Spleen (tissue), 7 donors: ENCODE data around the gene C19orf73.

Source experiments
- POLR2A ChIP-seq, 3 donors: fragments of 450-650 bp; IDR thresholded peaks; one replicate each; pipeline ENCODE4 v1.5.1; 2017; ENCODE audit warnings: antibody characterized with exemption in 3 of 3, mild to moderate bottlenecking in 1 of 3
- TF ChIP-seq, protein P1 (sequence below), 11 experiments: fragments of 200-600 bp in 7 of 11; fragments of 450-650 bp in 4 of 11; sonication (generic) in 4 of 11; IDR thresholded peaks in 8 of 11; conservative IDR thresholded peaks in 3 of 11; 1 replicate in 7 of 11; 2 replicates in 4 of 11; pipeline versions ENCODE4 v1.4.0 to v1.8.0; 2016 to 2021; ENCODE audit warnings: antibody characterized with exemption in 11 of 11, inconsistent platforms in 4 of 11, mild to moderate bottlenecking in 1 of 11
- donor health status: DM: no; HTN: no; CAD: no; lungs with moderate emphysema.
- donor health status: DM: no; HTN: no; CAD: no.
- donor health status: DM: no; HTN: no; CAD: no.

DNA sequence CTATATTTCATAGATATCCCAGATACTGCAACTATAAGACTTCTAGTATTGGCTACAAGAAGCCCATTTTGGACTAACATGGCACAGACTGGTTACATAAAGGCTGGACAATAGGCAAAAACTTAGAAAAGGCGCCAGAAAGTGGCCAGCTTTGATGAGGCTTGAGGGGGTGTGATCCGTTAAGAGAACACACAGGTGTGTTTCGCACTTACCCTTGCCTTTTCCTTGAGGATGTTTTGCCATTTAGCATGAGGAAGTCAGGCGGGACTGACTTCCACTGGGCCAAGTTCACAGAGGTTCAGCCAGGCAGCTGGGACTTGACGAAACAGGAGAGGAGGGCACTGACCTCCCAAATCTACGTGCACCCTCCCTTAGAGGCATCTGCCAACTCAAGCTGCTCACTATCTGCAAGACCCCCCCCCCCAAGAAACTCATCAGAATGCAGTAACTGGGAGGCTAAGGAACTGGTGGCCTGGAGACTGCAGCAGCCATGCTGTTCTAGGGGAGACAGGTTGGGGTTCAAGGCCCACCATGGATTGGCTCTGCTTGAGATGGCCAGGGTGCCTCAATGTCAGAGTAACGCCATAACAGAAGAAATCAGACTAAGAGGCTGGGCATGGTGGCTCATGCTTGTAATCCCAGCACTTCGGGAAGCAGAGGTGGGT lies 9.2 kb downstream of the C19orf73 start:
- TF ChIP-seq, protein P1, sequence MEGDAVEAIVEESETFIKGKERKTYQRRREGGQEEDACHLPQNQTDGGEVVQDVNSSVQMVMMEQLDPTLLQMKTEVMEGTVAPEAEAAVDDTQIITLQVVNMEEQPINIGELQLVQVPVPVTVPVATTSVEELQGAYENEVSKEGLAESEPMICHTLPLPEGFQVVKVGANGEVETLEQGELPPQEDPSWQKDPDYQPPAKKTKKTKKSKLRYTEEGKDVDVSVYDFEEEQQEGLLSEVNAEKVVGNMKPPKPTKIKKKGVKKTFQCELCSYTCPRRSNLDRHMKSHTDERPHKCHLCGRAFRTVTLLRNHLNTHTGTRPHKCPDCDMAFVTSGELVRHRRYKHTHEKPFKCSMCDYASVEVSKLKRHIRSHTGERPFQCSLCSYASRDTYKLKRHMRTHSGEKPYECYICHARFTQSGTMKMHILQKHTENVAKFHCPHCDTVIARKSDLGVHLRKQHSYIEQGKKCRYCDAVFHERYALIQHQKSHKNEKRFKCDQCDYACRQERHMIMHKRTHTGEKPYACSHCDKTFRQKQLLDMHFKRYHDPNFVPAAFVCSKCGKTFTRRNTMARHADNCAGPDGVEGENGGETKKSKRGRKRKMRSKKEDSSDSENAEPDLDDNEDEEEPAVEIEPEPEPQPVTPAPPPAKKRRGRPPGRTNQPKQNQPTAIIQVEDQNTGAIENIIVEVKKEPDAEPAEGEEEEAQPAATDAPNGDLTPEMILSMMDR (IDR thresholded peaks at IDR 0.05 in 8 of 11, conservative IDR thresholded peaks at IDR 0.05 in 3 of 11): no peak
- TF ChIP-seq POLR2A (IDR thresholded peaks at IDR 0.05): no peak
